GM13977 (cell line): Measurements from ENCODE around the gene CDC37.
"Not testable (repeated sequence)": the region's sequence is repeated elsewhere in the genome, so short reads cannot be mapped to it uniquely, and the experiment has no call there.

Source experiments
- DNase-seq: peaks from one replicate; pipeline ENCODE4 v3.0.0; 2012; ENCODE audit warnings: low spot score
- CTCF ChIP-seq: IDR thresholded peaks from 2 replicates; pipeline ENCODE4 v1.5.1; 2012; ENCODE audit warnings: mild to moderate bottlenecking, control low read depth; ENCODE audit not compliant: insufficient read depth; ENCODE audit errors: extremely low read depth, missing control alignments
- in situ Hi-C: fragments of 300-500 bp; cut with MboI; formaldehyde crosslinking; loops from one replicate; pipeline ENCODE4 v1.12.0; 2022; ENCODE audit warnings: low sequenced_read_pairs, low pct_unique_long_range_greater_than_20kb, mixed read lengths, inconsistent platforms; ENCODE audit not compliant: unreplicated experiment

CDC37 gene

GRCh38 chr19:10404888-10405820 is 1.8 kb upstream of the CDC37 start:
- in situ Hi-C loops: no loop called here
- DNase-seq: no peak
- peak; percentile 10 for TF ChIP-seq CTCF

- DNase-seq: no peak
- in situ Hi-C loops: no loop called here
- TF ChIP-seq CTCF: no peak
Observed at GRCh38 chr19:10402441-10403038, 802 bp downstream of the CDC37 start.

GRCh38 chr19:10399878-10400277 is 3.5 kb downstream of the CDC37 start:
- TF ChIP-seq CTCF: no peak
- in situ Hi-C loops: no loop called here
- DNase-seq: no peak

- DNase-seq, in situ Hi-C loops: not testable (repeated sequence)
Observed at GRCh38 chr19:10399340-10399739, 4.0 kb downstream of the CDC37 start.

- in situ Hi-C loops: no loop called here
- no peak for DNase-seq
- no peak for TF ChIP-seq CTCF
Observed at GRCh38 chr19:10398819-10399218, 4.5 kb downstream of the CDC37 start.

- in situ Hi-C loops: no loop called here
- TF ChIP-seq CTCF: no peak
- no peak for DNase-seq
Observed at GRCh38 chr19:10395917-10396316, 7.4 kb downstream of the CDC37 start.

GRCh38 chr19:10395436-10395835 is 7.9 kb downstream of the CDC37 start:
- no peak for TF ChIP-seq CTCF
- no peak for DNase-seq
- in situ Hi-C loops: no loop called here
